Urothelium cell line (cell line): ENCODE data around the gene DIDO1.

Source experiments
- DNase-seq: peaks from one replicate; pipeline ENCODE4 v3.0.0; 2011; ENCODE audit warnings: low spot score, mixed read lengths
- FAIRE-seq: peaks from 2 replicates; lab custom pipeline; 2011; peaks lifted over from hg19 to GRCh38; lab: Jason Lieb, UNC

DIDO1 gene

DNA sequence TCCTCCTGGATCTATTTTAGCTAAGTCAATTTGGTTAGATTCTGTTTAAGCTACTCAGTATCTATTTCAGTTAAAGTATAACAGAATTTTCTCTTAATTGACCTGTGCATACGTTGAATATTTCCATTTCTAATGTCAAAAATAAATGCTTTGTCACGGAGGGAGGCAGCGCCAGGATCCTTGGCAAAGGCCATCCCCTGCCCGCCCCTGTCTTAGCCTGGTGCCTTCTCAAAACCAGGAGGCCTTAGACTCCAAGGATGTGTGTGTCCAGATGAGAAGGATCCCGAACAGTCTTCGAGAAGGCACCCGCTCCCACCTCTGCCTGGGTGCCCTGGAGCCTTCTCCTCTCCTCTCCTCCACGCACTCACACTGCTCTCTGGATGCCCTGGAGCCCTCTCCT is 87.0 kb downstream of the DIDO1 start:
- no peak for FAIRE-seq

DNA sequence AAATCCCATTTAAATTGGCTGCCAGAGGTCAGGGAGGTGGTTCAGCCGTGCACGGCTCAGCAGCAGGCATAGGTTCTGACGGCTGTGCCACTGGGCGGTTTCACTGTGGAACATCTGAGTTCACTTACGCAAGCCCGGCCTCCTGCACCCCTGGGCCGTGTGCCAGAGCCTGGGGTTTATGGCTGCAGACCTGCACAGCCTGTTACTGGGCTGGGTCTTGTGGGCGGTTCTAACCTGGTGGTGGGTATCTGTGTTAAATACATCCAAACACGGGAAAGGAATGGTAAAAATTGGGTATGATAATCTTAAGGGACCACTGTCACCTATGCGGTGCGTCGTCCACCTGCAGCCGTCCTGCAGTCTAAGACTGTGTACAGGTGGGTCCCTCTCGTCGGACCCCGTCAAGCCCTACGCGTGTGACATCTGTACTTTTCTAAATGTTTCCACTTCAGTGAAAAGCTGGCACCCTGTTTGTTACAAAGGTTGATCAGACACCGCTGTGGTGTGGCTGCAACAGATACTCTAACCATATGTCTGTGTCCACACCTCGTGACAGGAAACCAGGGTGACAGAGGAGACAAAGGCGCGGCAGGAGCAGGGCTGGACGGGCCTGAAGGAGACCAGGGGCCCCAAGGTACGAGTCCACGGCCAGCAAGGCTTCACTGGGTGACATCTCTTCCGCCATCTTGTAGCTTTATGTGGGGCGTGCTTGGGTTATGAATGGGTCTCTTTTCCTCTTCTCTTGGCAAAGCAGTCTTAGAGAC is 88.0 kb downstream of the DIDO1 start:
- FAIRE-seq: no peak
- DNase-seq: no peak

More for the DNA sequence above, 87.0 kb downstream of the DIDO1 start:
- DNase-seq: no peak

- DNase-seq: no peak
- FAIRE-seq: no peak
Measured at GRCh38 chr20:62837790-62838127, 88.5 kb downstream of the DIDO1 start.

DNA sequence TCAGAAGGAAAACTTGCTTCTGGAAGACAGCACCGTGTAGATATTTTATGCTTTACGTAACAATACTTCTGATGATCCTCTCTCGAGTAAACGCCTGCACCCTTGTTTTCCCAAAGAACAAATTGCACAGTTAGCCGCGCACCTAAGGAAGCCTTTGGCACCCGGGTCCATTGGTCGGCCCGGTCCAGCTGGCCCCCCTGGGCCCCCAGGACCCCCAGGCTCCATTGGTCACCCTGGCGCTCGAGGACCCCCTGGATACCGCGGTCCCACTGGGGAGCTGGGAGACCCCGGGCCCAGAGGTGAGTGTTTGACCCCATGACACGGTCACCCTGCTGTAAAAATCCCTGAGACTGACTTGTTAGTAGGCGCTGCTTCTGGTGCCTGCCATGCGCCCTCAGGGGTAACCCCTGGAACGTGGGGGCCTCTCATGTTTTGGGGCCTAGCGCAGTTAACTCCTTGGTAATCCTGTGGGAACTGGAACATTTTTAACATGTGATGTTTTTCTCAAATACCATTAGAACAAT is 89.3 kb downstream of the DIDO1 start:
- no peak for FAIRE-seq
- DNase-seq: no peak

GRCh38 chr20:62835931-62836861 is 90.1 kb downstream of the DIDO1 start:
- DNase-seq: no peak
- no peak for FAIRE-seq

DNA sequence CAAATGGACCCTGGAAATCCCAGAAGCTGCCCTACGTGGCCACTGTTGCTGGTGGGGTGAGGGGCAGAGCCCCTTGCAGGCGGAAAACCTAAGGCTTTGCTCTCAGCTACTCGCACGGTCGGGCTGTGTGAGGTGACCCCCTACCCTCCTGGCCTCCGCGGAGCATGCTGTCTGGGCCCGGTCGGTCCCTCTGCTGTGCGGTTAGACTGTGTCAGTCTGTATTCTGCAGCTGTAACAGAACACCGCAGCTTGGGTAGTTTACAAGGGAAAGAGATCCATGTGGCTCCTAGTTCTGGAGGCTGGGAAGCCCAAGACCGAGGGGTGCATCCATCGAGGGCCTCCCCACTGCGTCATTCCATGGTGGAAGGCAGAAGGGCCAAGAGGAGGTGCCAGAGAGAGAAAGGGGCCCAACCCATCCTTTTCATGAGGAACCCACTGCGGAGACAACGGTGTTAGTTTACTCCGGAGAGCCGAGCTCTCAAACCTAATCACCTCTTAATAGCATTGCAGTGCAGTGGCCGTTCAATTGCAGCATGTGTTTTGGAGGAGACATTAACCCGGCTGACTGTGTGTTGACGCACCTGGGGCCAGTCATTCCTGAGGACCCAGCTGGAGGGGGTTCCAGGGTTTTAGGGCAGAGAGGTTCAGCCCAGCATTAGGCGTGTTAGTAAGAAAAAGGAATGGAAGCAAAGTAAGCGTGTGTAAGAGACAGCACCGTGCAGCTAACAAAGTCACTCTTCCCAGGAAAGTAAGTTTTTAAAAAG is 91.2 kb downstream of the DIDO1 start:
- DNase-seq: no peak
- no peak for FAIRE-seq

DNA sequence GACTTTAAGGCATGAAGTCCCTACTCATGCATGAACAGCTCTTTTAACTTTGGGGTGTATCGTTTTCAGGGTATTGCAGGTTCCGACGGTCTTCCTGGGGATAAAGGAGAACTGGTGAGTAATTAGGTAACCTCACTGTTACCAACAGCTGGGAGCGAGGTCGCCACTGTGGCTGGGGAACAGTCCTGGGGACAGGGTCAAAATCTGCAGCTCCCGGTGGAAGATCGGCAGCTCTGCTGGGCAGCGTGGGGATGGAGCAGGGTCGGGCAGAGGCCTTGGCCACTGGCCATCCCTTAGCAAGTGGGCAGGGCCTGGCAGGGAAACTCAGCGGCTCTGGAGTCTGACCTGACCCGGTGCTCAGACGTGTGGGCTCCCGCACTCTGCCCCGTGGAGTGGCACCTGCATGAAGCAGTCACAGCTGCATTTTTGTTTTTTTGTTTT is 93.3 kb downstream of the DIDO1 start:
- FAIRE-seq: no peak

DNA sequence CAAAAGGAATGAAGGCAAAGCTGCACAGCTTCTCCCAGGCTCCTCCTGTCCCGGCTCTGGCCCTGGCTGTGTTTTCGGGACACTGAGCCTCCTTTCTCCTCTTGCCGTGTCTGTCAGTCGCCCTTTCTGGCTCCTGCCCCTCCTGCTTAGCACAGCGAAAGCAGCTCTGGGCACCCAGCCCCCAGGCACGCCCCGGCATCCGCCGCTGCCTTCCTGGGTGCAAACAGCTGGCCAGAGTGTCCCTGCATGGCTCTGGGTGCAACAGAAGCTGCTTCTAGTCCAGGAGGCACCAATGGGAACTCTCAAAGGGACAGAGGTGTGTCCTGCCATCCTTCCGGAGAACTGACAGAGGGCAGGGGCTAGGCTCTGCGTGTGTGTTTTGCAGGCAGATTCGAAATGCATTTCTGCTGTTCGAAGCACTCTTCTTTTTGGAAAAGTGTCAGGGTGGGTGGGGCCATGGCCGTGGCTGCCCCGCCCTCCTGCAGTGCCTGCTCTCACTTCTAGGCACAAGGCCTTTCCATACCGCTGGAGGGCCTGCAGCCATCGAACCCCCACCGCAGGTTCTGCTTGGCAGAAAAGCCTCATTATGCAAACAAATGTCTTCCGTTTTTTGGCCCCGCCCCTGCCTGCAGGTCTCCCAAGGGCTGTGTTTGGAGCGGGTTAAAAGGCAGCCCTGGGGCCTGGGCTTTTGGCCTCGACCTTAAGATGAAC is 93.9 kb downstream of the DIDO1 start:
- no peak for DNase-seq
- FAIRE-seq: no peak

More for the DNA sequence above, 93.3 kb downstream of the DIDO1 start:
- DNase-seq: no peak

DNA sequence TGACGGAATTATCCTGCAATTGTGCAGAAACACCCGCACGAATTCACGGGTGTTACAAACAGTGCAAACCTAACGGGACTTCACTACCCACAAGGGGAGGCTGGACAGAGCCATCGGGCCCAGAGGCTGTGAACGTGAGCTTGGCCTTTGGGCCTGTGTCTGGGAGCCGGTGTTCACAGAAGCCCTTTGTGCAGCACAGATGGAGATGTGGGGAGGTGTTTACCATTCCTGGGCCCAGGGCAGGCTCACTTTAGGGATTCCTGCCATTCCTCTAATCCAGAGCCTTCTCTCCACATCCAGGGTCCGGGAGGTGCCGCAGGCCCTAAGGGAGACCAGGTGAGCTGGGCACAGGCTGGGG is 94.5 kb downstream of the DIDO1 start:
- FAIRE-seq: no peak

GRCh38 chr20:62831361-62831788 is 94.9 kb downstream of the DIDO1 start:
- DNase-seq: no peak
- FAIRE-seq: no peak

More for the DNA sequence above, 94.5 kb downstream of the DIDO1 start:
- no peak for DNase-seq

DNA sequence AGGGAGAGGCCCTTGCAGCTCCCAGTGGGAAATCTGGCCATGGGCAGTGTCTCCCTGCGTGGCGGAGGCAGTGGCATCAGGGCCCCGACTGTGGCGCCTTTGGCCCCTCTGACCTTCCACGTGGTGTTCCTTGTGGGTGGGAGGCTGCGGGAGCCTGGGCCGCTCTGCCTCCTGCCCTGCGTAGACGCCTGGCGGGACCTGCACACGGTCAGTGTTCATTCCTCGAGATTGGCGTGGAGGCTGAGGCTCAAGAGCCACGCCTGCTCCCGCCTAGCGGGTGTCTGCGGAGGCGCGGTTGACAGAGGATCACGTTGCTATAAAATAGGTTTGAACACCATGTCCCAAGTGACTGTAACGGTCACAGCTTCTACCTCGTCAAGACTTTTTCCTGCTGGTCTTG is 95.5 kb downstream of the DIDO1 start:
- DNase-seq: no peak
- no peak for FAIRE-seq

DNA sequence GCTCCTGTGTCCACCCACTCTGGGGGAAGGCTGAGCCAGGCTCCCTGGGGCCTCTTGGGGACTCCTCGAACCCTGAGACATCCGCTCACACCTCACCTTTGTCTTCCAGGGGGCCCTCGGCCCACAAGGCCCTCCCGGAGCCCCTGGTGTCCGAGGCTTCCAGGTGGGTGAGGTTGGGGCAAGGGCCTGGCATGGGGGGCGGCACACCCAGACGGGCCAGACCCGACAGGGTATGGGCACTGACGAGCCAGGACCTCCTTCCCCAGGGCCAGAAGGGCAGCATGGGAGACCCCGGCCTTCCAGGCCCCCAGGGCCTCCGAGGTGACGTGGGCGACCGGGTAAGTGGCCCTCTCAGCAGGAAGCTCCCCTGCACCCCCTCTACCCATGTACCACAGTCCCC is 96.1 kb downstream of the DIDO1 start:
- DNase-seq (no peak), FAIRE-seq (no peak)

DNA sequence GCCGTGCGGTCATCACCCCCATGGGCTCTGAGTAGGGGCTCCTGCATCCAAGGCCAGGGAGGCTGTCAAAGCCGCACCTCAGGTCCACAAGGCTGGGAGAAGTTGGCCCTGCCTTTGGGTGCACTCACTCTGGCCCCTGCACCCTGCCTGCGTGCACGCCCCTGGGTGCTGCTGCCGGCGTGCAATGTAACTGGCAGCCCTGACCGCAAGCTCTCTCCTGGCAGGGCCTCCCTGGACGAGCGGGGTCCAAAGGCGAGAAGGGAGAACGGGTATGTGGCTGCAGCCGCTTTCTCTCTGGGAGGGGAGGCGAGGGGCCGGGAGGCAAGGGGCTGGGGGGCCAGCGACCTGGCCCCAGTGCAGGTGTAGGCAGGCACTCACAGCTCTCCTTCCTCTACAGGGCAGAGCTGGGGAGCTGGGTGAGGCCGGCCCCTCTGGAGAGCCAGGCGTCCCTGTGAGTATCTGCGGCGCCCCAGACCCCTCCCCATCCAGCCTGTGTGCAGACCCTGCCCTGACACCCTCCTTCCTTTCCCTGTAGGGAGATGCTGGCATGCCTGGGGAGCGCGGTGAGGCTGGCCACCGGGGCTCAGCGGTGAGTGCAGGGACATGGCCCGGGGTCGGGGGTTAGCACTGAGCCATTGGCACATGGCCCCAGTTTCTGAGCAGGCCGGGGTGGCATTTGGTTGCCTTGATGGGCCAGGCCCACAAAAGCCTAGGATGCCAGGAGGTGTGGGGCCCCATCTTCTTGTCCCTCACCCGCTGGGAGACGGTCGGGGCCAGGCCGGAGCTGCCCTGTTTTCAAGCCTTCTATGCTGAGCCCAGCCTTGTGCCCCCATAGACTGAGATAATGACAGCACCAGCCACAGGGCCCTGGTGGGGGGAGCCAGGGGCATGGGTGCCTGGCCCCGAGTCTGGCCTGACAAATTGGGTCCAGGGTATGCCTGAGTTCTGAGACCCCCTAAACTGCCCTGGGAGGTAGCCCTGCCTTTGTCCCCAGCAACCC is 96.8 kb downstream of the DIDO1 start:
- no peak for FAIRE-seq
- no peak for DNase-seq

- FAIRE-seq (peak; percentile 89), DNase-seq (no peak)
Measured at GRCh38 chr20:62828511-62829230, 97.6 kb downstream of the DIDO1 start.

- DNase-seq: no peak
- no peak for FAIRE-seq
Measured at GRCh38 chr20:62828051-62828450, 98.3 kb downstream of the DIDO1 start.
